OCI-LY7 (cell line): ENCODE data around the gene TOR1A.

Source experiments
- CTCF ChIP-seq: fragments of 200-600 bp; sonication (generic); conservative IDR thresholded peaks from 2 replicates; pipeline ENCODE4 v1.5.1; 2014; ENCODE audit warnings: mild to moderate bottlenecking, antibody characterized with exemption, low read length, moderate library complexity, mixed read lengths
- EZH2phosphoT487 ChIP-seq: fragments of 200-600 bp; sonication (generic); IDR thresholded peaks from 2 replicates; pipeline ENCODE4 v1.6.1; 2018; ENCODE audit warnings: low read depth, borderline replicate concordance, mild to moderate bottlenecking, mixed run types, antibody characterized with exemption, low read length, moderate library complexity, mixed read lengths

- TF ChIP-seq CTCF (no peak), EZH2phosphoT487 (no peak)
These were observed 41.9 kb upstream of the TOR1A start for GRCh38 chr9:129865668-129866320.
